ENCODE data around the gene USP12.

- no peak for TF ChIP-seq CTCF (conservative IDR thresholded peaks at IDR 0.05; ENCODE audit: low read depth in 2 of 2)
- no peak for TF ChIP-seq JUNB (IDR thresholded peaks at IDR 0.05; ENCODE audit: unreplicated experiment)
- no peak for TF ChIP-seq POLR2AphosphoS5 (IDR thresholded peaks at IDR 0.05; ENCODE audit: low read depth)
- no peak for TF ChIP-seq EZH2 (IDR thresholded peaks at IDR 0.05; ENCODE audit: low read depth, unreplicated experiment)
- TF ChIP-seq CREB1 (CRISPR knock-in tag; IDR thresholded peaks at IDR 0.05; ENCODE audit: low read depth), result no peak
- no peak for TF ChIP-seq EZH2phosphoT487 (IDR thresholded peaks at IDR 0.05; ENCODE audit: unreplicated experiment)
- TF ChIP-seq, protein P1, sequence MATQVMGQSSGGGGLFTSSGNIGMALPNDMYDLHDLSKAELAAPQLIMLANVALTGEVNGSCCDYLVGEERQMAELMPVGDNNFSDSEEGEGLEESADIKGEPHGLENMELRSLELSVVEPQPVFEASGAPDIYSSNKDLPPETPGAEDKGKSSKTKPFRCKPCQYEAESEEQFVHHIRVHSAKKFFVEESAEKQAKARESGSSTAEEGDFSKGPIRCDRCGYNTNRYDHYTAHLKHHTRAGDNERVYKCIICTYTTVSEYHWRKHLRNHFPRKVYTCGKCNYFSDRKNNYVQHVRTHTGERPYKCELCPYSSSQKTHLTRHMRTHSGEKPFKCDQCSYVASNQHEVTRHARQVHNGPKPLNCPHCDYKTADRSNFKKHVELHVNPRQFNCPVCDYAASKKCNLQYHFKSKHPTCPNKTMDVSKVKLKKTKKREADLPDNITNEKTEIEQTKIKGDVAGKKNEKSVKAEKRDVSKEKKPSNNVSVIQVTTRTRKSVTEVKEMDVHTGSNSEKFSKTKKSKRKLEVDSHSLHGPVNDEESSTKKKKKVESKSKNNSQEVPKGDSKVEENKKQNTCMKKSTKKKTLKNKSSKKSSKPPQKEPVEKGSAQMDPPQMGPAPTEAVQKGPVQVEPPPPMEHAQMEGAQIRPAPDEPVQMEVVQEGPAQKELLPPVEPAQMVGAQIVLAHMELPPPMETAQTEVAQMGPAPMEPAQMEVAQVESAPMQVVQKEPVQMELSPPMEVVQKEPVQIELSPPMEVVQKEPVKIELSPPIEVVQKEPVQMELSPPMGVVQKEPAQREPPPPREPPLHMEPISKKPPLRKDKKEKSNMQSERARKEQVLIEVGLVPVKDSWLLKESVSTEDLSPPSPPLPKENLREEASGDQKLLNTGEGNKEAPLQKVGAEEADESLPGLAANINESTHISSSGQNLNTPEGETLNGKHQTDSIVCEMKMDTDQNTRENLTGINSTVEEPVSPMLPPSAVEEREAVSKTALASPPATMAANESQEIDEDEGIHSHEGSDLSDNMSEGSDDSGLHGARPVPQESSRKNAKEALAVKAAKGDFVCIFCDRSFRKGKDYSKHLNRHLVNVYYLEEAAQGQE (IDR thresholded peaks at IDR 0.05; ENCODE audit: unreplicated experiment), result no peak
- TF ChIP-seq, protein P2, sequence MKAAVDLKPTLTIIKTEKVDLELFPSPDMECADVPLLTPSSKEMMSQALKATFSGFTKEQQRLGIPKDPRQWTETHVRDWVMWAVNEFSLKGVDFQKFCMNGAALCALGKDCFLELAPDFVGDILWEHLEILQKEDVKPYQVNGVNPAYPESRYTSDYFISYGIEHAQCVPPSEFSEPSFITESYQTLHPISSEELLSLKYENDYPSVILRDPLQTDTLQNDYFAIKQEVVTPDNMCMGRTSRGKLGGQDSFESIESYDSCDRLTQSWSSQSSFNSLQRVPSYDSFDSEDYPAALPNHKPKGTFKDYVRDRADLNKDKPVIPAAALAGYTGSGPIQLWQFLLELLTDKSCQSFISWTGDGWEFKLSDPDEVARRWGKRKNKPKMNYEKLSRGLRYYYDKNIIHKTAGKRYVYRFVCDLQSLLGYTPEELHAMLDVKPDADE (IDR thresholded peaks at IDR 0.05), result no peak
Measured at GRCh38 chr13:27199696-27200095, 28.1 kb upstream of the USP12 start.

Measured in GM23338 (cell line).